Smooth muscle cell (in vitro differentiated cells): Measurements from ENCODE around the gene UGT1A7. TPM values are rescaled to one million over a fixed set of nuclear protein-coding genes. Genes with fewer than 3 reads are reported as not detected.

Experiments
- DNase-seq: peaks from one replicate; lab custom pipeline; 2025; ENCODE audit not compliant: unreplicated experiment; lab: John Stamatoyannopoulos, UW
- H2AFZ ChIP-seq: fragments of 200-600 bp; sonication (generic); 2 replicates; pipeline ENCODE4 v1.6.0; 2016; ENCODE audit warnings: antibody characterized with exemption, low read depth, mild to moderate bottlenecking
- H3F3A ChIP-seq: fragments of 200-600 bp; sonication (generic); 2 replicates; pipeline ENCODE4 v1.6.0; 2017; ENCODE audit warnings: antibody characterized with exemption, low read depth
- H3K27ac ChIP-seq: fragments of 200-600 bp; sonication (generic); 2 replicates; pipeline ENCODE4 v1.5.1; 2016; ENCODE audit warnings: low read depth, mild to moderate bottlenecking
- H3K27me3 ChIP-seq: fragments of 200-600 bp; sonication (generic); 2 replicates; pipeline ENCODE4 v1.6.1; 2016; ENCODE audit warnings: low read depth, mild to moderate bottlenecking
- H3K36me3 ChIP-seq: fragments of 200-600 bp; sonication (generic); 2 replicates; pipeline ENCODE4 v1.5.1; 2016; ENCODE audit warnings: low read depth
- H3K4me1 ChIP-seq: fragments of 200-600 bp; sonication (generic); 2 replicates; pipeline ENCODE4 v1.5.1; 2016; ENCODE audit warnings: low read depth
- H3K4me2 ChIP-seq: fragments of 200-600 bp; sonication (generic); 2 replicates; pipeline ENCODE4 v1.6.0; 2016; ENCODE audit warnings: mild to moderate bottlenecking
- H3K4me3 ChIP-seq: fragments of 200-600 bp; sonication (generic); 2 replicates; pipeline ENCODE4 v1.5.1; 2016; ENCODE audit warnings: mild to moderate bottlenecking
- H3K79me2 ChIP-seq: fragments of 200-600 bp; sonication (generic); 2 replicates; pipeline ENCODE4 v1.6.0; 2016; ENCODE audit warnings: low read depth, mild to moderate bottlenecking
- H3K9ac ChIP-seq: fragments of 200-600 bp; sonication (generic); 2 replicates; pipeline ENCODE4 v1.6.0; 2016; ENCODE audit warnings: low read depth
- H3K9me3 ChIP-seq: fragments of 200-600 bp; sonication (generic); replicated peaks from 2 replicates; pipeline ENCODE4 v1.5.1; 2016; ENCODE audit warnings: low read depth
- H4K20me1 ChIP-seq: fragments of 200-600 bp; sonication (generic); 2 replicates; pipeline ENCODE4 v1.6.0; 2016; ENCODE audit warnings: low read depth
- WGBS: methylation state at CpG from one replicate; pipeline ENCODE4 v1.1.7; 2016; ENCODE audit warnings: low lambda C conversion rate; 5-methylcytosine and 5-hydroxymethylcytosine counted together
- polyA plus RNA-seq: library from polyadenylated mRNA; unstranded; fragments of >200 nt; fragmentation: Nextera tagmentation; extraction: Ambion mirVana; gene quantifications from 2 replicates; pipeline ENCODE4 v1.2.1, GENCODE V29; 2016
- total RNA-seq: library from RNA; depleted of rRNA; stranded (reverse); fragments of >200 nt; gene quantifications from 2 replicates; pipeline ENCODE4 v1.2.3, GENCODE V29; 2014
- TF ChIP-seq, protein P1 (sequence below): fragments of 200-600 bp; sonication (generic); IDR thresholded peaks from 2 replicates; pipeline ENCODE4 v1.5.1; 2017; ENCODE audit warnings: borderline replicate concordance, mild to moderate bottlenecking, antibody characterized with exemption; ENCODE audit not compliant: insufficient read depth, poor library complexity, severe bottlenecking

Gene UGT1A7
- total and polyA plus RNA-seq, 2 experiments from 2014 or later = not detected

DNA sequence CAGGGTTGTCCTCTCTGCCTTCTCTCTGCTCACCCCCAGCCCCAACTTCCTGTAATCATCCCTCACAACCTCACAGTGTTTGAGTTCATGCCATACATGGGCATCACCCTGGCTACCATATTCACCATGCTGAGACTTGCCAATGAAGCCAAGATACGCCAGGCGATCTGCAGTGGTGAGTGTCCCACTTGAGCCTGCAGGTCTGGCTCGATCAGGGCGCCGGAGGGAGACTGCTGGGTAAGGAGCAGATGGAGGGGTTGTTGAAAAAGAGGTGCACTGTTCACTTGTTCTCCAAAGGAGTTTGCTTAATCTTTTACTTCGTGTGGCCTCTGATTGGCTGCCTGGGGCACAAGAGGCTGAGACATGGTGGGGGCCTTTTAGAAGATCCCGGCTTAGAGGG, 111.0 kb downstream of the UGT1A7 start:
- no peak overlapping the region for H3K9ac ChIP-seq
- no peaks in the 10 kb centered on the region for H4K20me1 ChIP-seq
- no peaks in the 10 kb centered on the region for H3K27me3 ChIP-seq
- H2AFZ ChIP-seq = no peak overlapping the region
- H3K79me2 ChIP-seq = no peaks in the 10 kb centered on the region
- no peak overlapping the region for H3K4me2 ChIP-seq
- WGBS = 94% methylated on average over 7 of the region's 7 CpGs
- no peak overlapping the region for H3K27ac ChIP-seq
- DNase-seq = no peak
- H3F3A ChIP-seq = no peaks in the 10 kb centered on the region
- TF ChIP-seq, protein P1, sequence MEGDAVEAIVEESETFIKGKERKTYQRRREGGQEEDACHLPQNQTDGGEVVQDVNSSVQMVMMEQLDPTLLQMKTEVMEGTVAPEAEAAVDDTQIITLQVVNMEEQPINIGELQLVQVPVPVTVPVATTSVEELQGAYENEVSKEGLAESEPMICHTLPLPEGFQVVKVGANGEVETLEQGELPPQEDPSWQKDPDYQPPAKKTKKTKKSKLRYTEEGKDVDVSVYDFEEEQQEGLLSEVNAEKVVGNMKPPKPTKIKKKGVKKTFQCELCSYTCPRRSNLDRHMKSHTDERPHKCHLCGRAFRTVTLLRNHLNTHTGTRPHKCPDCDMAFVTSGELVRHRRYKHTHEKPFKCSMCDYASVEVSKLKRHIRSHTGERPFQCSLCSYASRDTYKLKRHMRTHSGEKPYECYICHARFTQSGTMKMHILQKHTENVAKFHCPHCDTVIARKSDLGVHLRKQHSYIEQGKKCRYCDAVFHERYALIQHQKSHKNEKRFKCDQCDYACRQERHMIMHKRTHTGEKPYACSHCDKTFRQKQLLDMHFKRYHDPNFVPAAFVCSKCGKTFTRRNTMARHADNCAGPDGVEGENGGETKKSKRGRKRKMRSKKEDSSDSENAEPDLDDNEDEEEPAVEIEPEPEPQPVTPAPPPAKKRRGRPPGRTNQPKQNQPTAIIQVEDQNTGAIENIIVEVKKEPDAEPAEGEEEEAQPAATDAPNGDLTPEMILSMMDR = no peak
- no peak overlapping the region for H3K4me3 ChIP-seq
- no peaks in the 10 kb centered on the region for H3K36me3 ChIP-seq
- H3K4me1 ChIP-seq = no peaks in the 10 kb centered on the region
- no peaks in the 10 kb centered on the region for H3K9me3 ChIP-seq

DNA sequence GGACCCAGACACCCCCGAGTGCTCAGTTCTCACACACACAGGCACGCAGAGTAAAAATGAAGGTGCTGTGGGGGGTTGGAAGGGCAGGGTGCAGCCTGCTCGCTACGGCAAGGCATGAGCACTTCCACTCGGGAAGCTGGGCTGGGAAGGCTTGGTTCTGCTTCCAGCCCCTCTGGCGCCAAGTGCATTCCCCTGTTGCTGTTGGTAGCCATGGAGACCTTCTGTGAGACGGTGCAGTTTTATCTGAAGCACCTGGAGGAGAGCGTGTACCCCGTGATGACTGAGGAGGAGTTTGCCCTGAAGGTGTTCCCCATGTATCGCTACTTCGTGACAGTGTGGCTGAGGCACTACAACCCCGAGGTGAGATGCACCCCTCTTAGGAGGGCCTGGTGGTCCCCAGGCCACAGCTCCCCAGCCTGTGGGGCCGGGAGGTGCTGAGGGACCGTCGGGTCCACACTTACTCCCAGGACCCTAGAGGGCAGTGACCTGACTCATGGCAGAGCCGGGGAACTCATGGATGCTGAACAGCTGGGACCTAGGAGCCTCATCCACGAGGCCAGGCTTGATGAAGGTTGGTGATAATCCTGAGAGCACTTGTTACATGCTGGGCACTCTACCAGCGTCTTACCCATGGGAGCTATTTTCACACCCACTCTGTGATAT, 111.9 kb downstream of the UGT1A7 start:
- no peak for DNase-seq
- no peaks in the 10 kb centered on the region for H3K36me3 ChIP-seq
- H3F3A ChIP-seq = no peaks in the 10 kb centered on the region
- WGBS = 90% methylated on average over 18 of the region's 18 CpGs
- TF ChIP-seq, protein P1 = no peak
- no peak overlapping the region for H3K27ac ChIP-seq
- H3K4me2 ChIP-seq = no peak overlapping the region
- H3K79me2 ChIP-seq = no peaks in the 10 kb centered on the region
- H3K27me3 ChIP-seq = no peaks in the 10 kb centered on the region
- no peak overlapping the region for H3K9ac ChIP-seq
- no peak overlapping the region for H3K4me3 ChIP-seq
- H3K4me1 ChIP-seq = no peaks in the 10 kb centered on the region
- H3K9me3 ChIP-seq = no peaks in the 10 kb centered on the region
- H4K20me1 ChIP-seq = no peaks in the 10 kb centered on the region
- H2AFZ ChIP-seq = no peak overlapping the region

DNA sequence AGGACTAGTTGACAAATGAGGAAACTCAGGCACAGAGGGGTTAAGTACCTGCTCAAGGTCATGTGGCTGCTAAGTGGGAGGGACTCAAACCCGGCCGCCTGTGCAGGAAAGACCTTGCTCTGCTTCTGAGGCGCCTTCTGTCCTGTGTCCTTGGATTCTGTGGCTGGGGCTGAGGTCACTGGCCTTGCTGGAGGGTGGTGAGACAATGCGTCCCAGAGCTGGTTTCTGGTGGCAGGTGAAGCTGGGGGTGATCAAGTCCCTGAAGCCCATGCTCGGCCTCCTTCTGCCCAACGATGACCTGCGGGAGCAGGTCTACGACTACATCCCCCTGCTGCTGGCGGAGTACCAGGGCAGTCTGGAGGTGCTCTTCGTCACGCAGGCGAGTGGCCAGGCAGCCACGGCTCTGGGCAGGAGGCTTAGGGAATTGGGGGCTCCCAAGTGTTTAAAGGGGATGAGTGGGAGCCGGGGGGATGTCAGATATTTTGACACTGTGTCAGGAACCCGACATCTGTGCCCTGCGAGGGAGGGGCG, 112.5 kb downstream of the UGT1A7 start:
- Histone ChIP-seq H3K4me1 (no peaks in the 10 kb centered on the region), H3K4me2 (no peak overlapping the region), H2AFZ (no peak overlapping the region), H3K36me3 (no peaks in the 10 kb centered on the region), H3F3A (no peaks in the 10 kb centered on the region), H4K20me1 (no peaks in the 10 kb centered on the region), H3K4me3 (no peak overlapping the region), H3K27ac (no peak overlapping the region), H3K27me3 (no peaks in the 10 kb centered on the region), H3K9me3 (no peaks in the 10 kb centered on the region), H3K79me2 (no peaks in the 10 kb centered on the region), H3K9ac (no peak overlapping the region)
- TF ChIP-seq, protein P1 = no peak
- DNase-seq = no peak
- WGBS = 93% methylated on average over 17 of the region's 17 CpGs

DNA sequence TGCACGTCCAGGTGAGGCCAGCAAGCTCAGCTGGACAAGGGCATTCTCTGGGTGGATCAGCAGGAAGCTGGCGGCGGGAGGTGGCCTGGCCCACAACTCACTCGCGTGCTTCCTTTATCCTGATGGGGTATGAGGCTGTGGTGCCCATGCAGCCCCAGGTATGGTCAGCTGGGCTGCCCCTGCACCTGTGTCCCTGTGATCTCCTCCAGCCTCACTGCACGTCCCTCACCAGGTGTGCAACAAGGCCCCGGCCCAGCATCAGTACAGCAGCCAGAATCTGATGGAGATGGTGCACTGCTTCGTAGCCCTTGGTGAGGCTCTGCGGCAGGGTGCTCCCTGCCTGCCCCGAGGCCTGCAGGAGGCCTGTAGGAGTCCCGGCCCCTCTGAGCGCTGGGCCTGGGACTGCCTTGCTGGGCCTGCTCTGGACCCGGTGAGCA, 114.1 kb downstream of the UGT1A7 start:
- H3K36me3 ChIP-seq = no peaks in the 10 kb centered on the region
- no peaks in the 10 kb centered on the region for H3K27me3 ChIP-seq
- H3F3A ChIP-seq = no peaks in the 10 kb centered on the region
- no peak overlapping the region for H2AFZ ChIP-seq
- no peaks in the 10 kb centered on the region for H3K79me2 ChIP-seq
- no peak overlapping the region for H3K4me3 ChIP-seq
- WGBS = 93% methylated on average over 13 of the region's 13 CpGs
- TF ChIP-seq, protein P1 = no peak
- DNase-seq = no peak
- H3K4me2 ChIP-seq = no peak overlapping the region
- no peaks in the 10 kb centered on the region for H4K20me1 ChIP-seq
- no peaks in the 10 kb centered on the region for H3K9me3 ChIP-seq
- H3K27ac ChIP-seq = no peak overlapping the region
- H3K9ac ChIP-seq = no peak overlapping the region
- no peaks in the 10 kb centered on the region for H3K4me1 ChIP-seq
